GM19328 (cell line): Measurements from ENCODE around the gene PAGE2B.
"Not testable (repeated sequence)": the region's sequence is repeated elsewhere in the genome, so short reads cannot be mapped to it uniquely, and the experiment has no call there.

Experiments
- ATAC-seq: cut with Tn5 transposase; IDR thresholded peaks from one replicate; pipeline ENCODE4 v1.9.1; 2021; ENCODE audit warnings: mild to moderate bottlenecking, moderate library complexity; ENCODE audit not compliant: unreplicated experiment

PAGE2B gene

DNA sequence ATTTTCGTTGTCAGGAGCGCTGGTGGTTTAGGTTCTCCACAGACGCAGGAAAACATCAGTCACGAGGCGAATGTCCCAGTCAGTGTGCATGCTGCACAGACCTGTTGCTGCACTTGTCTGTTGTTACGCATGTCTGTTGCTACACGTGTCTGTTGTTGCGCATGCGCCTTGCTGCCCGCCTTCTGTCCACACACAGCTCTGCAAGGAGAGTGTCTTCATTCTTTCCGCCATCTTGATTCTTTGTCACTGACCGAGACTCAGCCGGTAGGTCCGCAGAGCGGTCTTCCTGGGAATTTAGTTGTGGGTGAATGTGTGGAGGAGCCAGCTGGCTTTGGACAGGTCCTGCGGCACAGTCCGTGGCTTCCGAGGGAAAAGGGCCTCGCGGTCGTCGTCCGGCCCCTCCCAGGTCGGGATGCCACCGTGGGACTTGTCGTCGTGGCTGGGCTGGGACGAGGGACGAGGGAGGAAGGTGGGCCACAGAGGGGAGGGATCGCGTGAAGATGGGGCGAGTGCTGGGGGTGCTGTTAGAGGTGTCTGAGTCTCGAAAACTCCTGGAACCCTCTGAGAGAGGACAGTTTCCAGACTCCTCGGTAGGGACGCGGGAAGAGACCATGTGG is at the start of gene PAGE2B:
Gene PAGE2B, plus strand, starts transcription at position 180 of the 617 bp plus-strand sequence. CDS start 1,012 bp downstream, outside the sequence.
- no peak for ATAC-seq

DNA sequence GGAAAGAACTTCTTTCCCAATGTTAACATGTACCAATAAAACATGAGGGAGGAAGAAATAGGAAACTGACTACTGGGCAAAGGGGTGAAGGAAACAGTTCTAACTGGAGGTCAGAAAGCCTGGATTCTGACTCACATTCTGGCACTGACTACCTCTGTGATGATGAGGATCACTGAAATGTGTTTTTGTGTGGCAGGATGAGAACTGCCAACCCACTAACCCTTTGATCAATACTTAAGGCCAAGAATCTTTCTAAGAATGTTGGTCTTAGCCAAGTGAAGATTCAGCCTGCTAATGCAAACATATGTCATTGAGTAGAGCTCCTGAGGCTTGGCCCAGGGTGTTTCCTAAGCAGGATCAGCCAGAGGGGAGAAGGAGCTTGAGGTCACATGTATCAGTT is 48.7 kb upstream of the PAGE2B start:
- ATAC-seq = no peak

DNA sequence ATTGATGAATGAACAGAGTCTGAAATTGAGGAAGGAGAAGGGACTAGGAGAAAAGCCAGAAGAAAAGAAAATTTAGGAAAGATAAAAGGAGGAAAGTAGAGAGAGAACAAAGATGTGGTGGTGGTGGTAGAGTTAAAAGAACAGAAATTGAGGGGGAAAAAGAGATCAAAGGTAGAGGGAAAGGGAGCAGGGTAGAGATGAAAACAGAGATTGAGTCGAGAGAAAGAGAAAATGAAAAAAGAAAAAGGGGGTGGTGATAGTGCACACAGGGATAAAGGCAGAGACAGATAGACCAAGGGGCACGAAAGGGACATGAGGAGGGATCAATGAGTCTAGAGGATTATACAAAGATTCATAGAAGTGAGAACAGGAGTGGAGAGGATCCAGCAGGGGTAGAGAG is 48.0 kb upstream of the PAGE2B start:
- no peak for ATAC-seq

DNA sequence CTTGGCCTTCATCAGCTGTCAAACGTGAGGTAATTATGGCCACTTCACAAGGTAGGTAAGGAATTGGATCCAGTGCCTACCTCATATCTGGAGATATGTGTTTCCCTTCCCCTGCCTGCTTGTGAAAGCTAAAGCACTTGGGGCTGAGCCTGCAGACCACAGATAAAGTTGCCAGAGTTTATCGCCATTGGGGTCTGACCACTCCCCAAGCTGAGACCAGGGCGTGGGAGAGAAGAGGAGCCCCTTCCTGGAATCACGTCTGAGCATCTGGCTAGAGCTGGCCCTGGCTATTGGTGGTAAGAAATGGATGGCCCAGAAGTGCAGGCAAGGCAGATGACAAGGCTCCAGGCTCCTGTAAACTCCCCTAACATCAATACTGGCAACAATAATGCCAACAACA is 46.8 kb upstream of the PAGE2B start:
- no peak for ATAC-seq

GRCh38 chrX:55028611-55029010 is 46.2 kb upstream of the PAGE2B start:
- no peak for ATAC-seq

DNA sequence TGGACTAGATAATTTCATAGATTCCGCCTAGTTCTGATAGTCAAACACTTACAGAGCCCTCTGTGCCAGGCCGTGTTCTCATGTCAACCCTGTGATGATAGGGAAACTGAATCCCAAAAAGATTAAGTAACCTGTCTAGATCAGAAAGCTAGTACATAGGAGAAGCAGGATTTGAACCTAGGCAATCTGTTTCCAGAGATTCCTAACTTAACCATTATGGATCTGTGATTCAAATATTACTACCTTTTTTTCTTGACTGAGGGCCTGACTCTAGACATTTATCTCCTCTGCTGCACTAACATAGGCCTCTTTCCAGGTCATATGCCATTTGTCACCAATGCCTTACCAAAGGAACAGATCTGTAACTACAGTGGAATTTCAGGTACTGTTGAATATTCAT is 45.5 kb upstream of the PAGE2B start:
- ATAC-seq = no peak

DNA sequence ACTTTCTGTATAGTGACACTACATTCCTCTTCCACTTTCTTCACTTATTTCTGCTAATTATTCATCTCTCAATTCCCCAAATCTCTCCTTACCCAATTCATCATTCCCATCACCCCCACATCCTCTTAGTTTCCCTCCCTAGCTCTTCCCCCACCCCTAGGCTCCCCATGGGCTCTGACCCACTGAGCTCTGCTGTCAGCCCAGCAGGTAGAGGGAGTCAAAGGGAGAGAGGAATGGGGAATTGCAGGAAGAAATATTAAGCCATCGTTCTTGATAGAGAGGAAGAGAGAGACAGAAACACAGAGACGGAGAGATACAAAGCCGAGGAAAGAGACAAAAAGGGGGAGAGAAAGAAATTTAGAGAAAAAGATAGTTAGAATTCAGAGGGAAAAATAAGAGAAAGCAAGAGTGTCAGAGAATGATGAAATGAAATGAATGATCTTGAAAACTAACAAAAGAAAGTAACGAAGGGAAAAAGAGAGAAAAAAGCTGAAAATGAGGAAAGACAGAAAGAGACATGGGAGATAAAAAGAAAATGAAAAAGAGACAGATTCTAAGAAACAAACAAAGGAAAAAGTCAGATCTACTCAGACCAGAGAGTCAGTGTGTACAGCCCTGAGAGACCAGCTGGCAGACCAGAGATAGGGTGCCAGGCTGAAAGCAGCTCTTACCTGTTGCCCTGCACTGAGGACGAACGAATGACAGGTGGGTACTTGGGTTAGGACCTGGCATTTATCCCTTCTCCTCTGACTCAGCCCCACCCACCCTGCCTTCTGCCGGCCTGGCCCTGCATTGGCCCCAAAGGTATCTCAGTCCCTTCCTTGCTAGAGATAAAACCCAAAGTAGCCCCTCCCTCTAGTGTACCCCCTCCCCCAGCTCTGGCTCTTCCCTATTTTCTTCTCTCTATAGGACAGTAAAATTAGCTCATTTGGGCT is 44.3 kb upstream of the PAGE2B start, which contains the start of gene ALAS2:
Gene ALAS2, minus strand, starts transcription at position 707 of the 935 bp plus-strand sequence. CDS start 4,977 bp downstream, outside the sequence.
- ATAC-seq = no peak

GRCh38 chrX:55033429-55033828 is 41.4 kb upstream of the PAGE2B start:
- ATAC-seq = no peak

GRCh38 chrX:55039471-55039870 is 35.4 kb upstream of the PAGE2B start:
- ATAC-seq = no peak

DNA sequence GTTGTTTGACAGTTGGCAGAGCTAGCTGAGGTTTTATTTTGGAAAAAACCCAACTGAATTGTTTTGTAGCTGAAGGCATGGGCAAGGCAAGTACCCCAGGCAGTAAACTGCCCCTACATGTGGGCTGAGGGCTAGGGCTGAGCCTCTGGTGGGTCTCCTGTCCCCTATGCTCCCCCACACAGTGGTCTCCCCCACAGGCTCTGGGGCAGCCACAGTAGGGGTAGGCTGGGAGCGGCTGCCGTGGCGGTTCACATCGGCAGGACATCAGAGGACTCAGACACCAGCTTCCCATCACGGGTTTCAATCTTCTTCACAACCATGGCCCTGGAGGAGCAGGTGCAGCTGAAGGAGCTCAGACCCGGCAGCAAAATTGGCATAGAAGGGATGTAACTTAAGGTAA is 33.3 kb upstream of the PAGE2B start:
- no peak for ATAC-seq

DNA sequence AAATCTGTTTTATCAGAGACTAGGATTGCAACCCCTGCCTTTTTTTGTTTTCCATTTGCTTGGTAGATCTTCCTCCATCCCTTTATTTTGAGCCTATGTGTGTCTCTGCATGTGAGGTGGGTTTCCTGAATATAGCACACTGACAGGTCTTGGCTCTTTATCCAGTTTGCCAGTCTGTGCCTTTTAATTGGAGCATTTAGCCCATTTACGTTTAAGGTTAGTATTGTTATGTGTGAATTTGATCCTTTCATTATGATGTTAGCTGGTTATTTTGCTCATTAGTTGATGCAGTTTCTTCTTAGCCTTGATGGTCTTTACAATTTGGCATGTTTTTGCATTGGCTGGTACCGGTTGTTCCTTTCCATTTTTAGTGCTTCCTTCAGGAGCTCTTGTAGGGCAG is 24.2 kb upstream of the PAGE2B start:
- ATAC-seq = not testable (repeated sequence)

GRCh38 chrX:55056820-55057674 is 17.8 kb upstream of the PAGE2B start:
- ATAC-seq = no peak

GRCh38 chrX:55057675-55058249 is 17.1 kb upstream of the PAGE2B start:
- ATAC-seq = no peak

DNA sequence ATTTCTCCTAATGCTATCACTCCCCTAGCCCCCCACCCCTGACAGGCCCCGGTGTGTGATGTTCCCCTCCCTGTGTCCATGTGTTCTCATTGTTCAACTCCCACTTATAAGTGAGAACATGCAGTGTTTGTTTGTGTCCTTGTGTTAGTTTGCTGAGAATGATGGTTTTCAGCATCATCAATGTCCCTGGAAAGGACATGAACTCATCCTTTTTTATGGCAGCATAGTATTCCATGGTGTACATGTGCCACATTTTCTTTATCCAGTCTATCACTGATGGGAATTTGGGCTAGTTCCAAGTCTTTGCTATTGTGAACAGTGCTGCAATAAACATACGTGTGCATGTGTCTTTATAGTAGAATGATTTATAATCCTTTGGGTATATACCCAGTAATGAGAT is 7.7 kb upstream of the PAGE2B start:
- ATAC-seq = not testable (repeated sequence)

- no peak for ATAC-seq
These were observed 2.5 kb upstream of the PAGE2B start for GRCh38 chrX:55072286-55072685.

GRCh38 chrX:55088795-55089489 is 14.1 kb downstream of the PAGE2B start, which contains the start of gene PAGE2:
Gene PAGE2, plus strand, starts transcription at chrX:55089018. Its CDS starts 1,003 bp downstream, at chrX:55090021.
- no peak for ATAC-seq

DNA sequence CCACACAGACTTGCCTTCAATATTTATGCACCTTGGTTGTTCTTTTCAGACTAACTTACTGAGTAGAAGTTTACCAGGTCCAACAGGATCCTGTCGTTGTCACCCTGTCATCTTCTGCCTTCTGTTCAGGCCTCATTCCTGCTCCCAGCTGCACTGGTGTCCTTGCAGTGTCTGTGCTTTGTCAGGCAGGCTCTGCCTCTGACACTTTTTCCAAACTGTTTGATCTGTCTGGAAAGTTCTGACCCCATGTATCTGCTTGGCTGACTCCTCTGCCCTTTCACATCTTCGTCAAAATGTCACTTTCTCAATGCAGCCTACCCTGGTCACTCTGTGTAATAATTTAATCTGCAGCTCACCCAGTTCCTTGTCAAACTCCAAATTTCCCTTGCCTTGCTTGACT is 23.9 kb downstream of the PAGE2B start:
- no peak for ATAC-seq

DNA sequence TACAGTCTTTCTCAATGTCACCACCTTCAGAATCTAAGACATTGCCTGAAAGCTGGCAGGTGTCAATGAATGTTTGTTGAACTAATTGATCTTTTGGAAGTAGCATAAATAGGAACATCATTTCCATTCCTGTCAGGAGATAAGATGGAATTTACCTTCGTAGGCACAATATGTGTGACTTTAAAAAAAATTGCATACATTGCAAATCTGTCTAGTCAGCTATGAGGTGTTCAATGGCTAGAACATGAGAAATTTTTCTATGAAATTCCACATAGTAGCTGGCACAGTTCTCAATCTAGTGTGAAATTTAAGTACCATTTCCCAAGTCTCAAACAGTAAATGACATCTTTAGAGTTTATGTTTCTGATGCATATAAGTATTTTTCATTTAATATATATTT is 24.3 kb downstream of the PAGE2B start:
- no peak for ATAC-seq

DNA sequence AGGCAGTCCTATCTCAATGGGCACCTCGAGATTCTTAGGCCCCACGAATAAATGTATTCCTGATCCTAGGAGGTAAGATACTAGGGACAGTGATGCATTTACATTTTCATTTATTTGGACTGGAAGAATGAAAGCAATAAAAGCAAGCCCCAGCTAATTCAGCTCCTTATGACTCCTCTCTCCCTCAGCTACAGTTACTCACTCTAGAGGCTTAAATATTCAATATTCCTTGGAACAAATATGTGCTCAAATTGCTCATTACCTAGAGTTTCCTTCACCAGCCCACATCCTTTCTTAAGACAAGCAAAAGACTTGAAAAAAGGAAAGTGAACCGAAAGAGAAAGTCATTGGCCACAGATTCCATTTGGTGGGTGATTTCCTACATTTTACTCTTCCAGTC is 27.9 kb downstream of the PAGE2B start:
- no peak for ATAC-seq

- ATAC-seq = no peak
These were observed 32.4 kb downstream of the PAGE2B start for GRCh38 chrX:55107262-55107661.
